HepG2 (cell line): ENCODE data around the gene CSTF1.

ENCODE experiments used
- CHD2 ChIP-seq: IDR thresholded peaks from 2 replicates; pipeline ENCODE4 v1.6.1; 2011; ENCODE audit warnings: low read depth, low read length, improper control_type of control experiment
- GLI4 ChIP-seq: sonication (generic); formaldehyde crosslinking; IDR thresholded peaks from 2 replicates; pipeline ENCODE4 v1.5.1; 2020; ENCODE audit warnings: missing genetic modification reagents, mild to moderate bottlenecking, moderate library complexity, borderline replicate concordance
- JUNB ChIP-seq: sonication (generic); formaldehyde crosslinking; IDR thresholded peaks from 2 replicates; pipeline ENCODE4 v1.8.0; 2022; ENCODE audit warnings: missing genetic modification reagents, mild to moderate bottlenecking, borderline replicate concordance
- SRF ChIP-seq: IDR thresholded peaks from 2 replicates; pipeline ENCODE4 v1.6.1; 2011; ENCODE audit warnings: mild to moderate bottlenecking, low read depth, low read length, moderate library complexity
- TAF1 ChIP-seq: sonication (generic); formaldehyde crosslinking; IDR thresholded peaks from 2 replicates; pipeline ENCODE4 v1.4.0; 2020; ENCODE audit warnings: missing genetic modification reagents
- ZNF253 ChIP-seq: sonication (generic); formaldehyde crosslinking; IDR thresholded peaks from 2 replicates; pipeline ENCODE4 v1.8.0; 2022; ENCODE audit warnings: mild to moderate bottlenecking, missing genetic modification reagents, borderline replicate concordance
- ZSCAN30 ChIP-seq: sonication (generic); formaldehyde crosslinking; IDR thresholded peaks from 2 replicates; pipeline ENCODE4 v1.5.0; 2020; ENCODE audit warnings: mild to moderate bottlenecking, missing genetic modification reagents
- ZXDC ChIP-seq: sonication (generic); formaldehyde crosslinking; IDR thresholded peaks from 2 replicates; pipeline ENCODE4 v1.5.0; 2020; ENCODE audit warnings: mild to moderate bottlenecking, missing genetic modification reagents

GRCh38 chr20:56343861-56344381 is 48.5 kb upstream of the CSTF1 start:
- TF ChIP-seq TAF1 (CRISPR knock-in tag) = no peak
- no peak for TF ChIP-seq JUNB (CRISPR knock-in tag)
- no peak for TF ChIP-seq ZXDC (CRISPR knock-in tag)
- TF ChIP-seq CHD2 = no peak
- no peak for TF ChIP-seq SRF
- no peak for TF ChIP-seq GLI4 (CRISPR knock-in tag)
- no peak for TF ChIP-seq ZSCAN30
- TF ChIP-seq ZNF253 (CRISPR knock-in tag) = no peak
